H1 (cell line): ENCODE results near the gene SCGB1C2. TPM values are rescaled to one million over a fixed set of nuclear protein-coding genes. Genes with fewer than 3 reads are reported as not detected.

Experiments used
- CTCF ChIA-PET: fragments of 300-600 bp; sonication (Branson Sonifier 250); formaldehyde crosslinking; loops from one replicate; lab custom pipeline; 2021; ENCODE audit not compliant: partially characterized antibody; lab: Charles Lee
- POLR2A ChIA-PET: fragments of 300-600 bp; sonication (Branson Sonifier 250); formaldehyde crosslinking; loops from one replicate; lab custom pipeline; 2021; ENCODE audit warnings: inconsistent platforms; ENCODE audit not compliant: partially characterized antibody; lab: Charles Lee
- DNase-seq, 2 experiments: peaks; one replicate each; pipeline versions ENCODE4 v3.0.0 to v3.0.0-alpha.2; 2010 to 2022; ENCODE audit warnings: low spot score in 2 of 2, low read depth in 1 of 2, mixed read lengths in 1 of 2
- FAIRE-seq: peaks from 2 replicates; lab custom pipeline; 2011; peaks lifted over from hg19 to GRCh38; lab: Jason Lieb, UNC
- H2AFZ ChIP-seq: 2 replicates; pipeline ENCODE4 v1.8.1; 2012; ENCODE audit warnings: low read length, inconsistent platforms
- H2AK5ac ChIP-seq: 2 replicates; pipeline ENCODE4 v1.6.1; 2013; ENCODE audit warnings: low read depth, low read length
- H2BK120ac ChIP-seq: replicated peaks from 2 replicates; pipeline ENCODE3; 2013; ENCODE audit warnings: low read depth, low read length, inconsistent platforms
- H2BK12ac ChIP-seq: 2 replicates; pipeline ENCODE4 v1.6.1; 2013; ENCODE audit warnings: low read depth, low read length
- H2BK15ac ChIP-seq: 2 replicates; pipeline ENCODE4 v1.6.1; 2013; ENCODE audit warnings: low read length
- H2BK20ac ChIP-seq: 2 replicates; pipeline ENCODE4 v1.6.1; 2013; ENCODE audit warnings: low read length
- H2BK5ac ChIP-seq: 2 replicates; pipeline ENCODE4 v1.6.1; 2013; ENCODE audit warnings: low read depth, low read length
- H3K14ac ChIP-seq: 2 replicates; pipeline ENCODE4 v1.6.1; 2013; ENCODE audit warnings: inconsistent platforms; ENCODE audit not compliant: insufficient read length
- H3K18ac ChIP-seq: 2 replicates; pipeline ENCODE4 v1.6.1; 2013; ENCODE audit warnings: low read length; ENCODE audit errors: extremely low read depth
- H3K23ac ChIP-seq: 2 replicates; pipeline ENCODE4 v1.6.1; 2013; ENCODE audit warnings: inconsistent platforms; ENCODE audit not compliant: insufficient read length
- H3K23me2 ChIP-seq: 2 replicates; pipeline ENCODE4 v1.6.1; 2013; ENCODE audit warnings: low read depth, low read length
- H3K27ac ChIP-seq: 2 replicates; pipeline ENCODE4 v1.6.1; 2011; ENCODE audit warnings: low read depth, low read length, inconsistent platforms
- H3K27me3 ChIP-seq, 4 experiments: replicated peaks in 1 of 4; 1 replicate in 1 of 4; 2 replicates in 3 of 4; pipeline versions ENCODE4 v1.6.1 to v1.8.1; 2011 to 2013; ENCODE audit warnings: low read length in 3 of 4, mild to moderate bottlenecking in 3 of 4, inconsistent platforms in 2 of 4, mixed read lengths in 2 of 4, moderate library complexity in 1 of 4; ENCODE audit not compliant: control insufficient read depth in 3 of 4, insufficient read depth in 3 of 4; ENCODE audit errors: extremely low read depth in 1 of 4
- H3K36me3 ChIP-seq, 4 experiments: 2 replicates each; pipeline versions ENCODE4 v1.6.1 to v1.8.1; 2011 to 2013; ENCODE audit warnings: mild to moderate bottlenecking in 4 of 4, low read length in 3 of 4, moderate library complexity in 2 of 4, control low read depth in 1 of 4, inconsistent platforms in 1 of 4; ENCODE audit not compliant: insufficient read depth in 4 of 4, control insufficient read depth in 2 of 4
- H3K4ac ChIP-seq: replicated peaks from 2 replicates; pipeline ENCODE3; 2013; ENCODE audit warnings: low read length, low read depth, mixed read lengths, inconsistent platforms; ENCODE audit not compliant: insufficient read length
- H3K4me1 ChIP-seq, 4 experiments: replicated peaks in 1 of 4; 1 replicate in 1 of 4; 2 replicates in 3 of 4; pipeline versions ENCODE4 v1.6.1 to v1.8.1; 2011 to 2013; ENCODE audit warnings: low read length in 3 of 4, inconsistent platforms in 2 of 4, mixed read lengths in 1 of 4; ENCODE audit not compliant: insufficient read depth in 4 of 4, control insufficient read depth in 3 of 4
- H3K4me2 ChIP-seq, 2 experiments: 2 replicates each; pipeline versions ENCODE4 v1.6.1 to v1.8.1; 2011 to 2013; ENCODE audit warnings: low read depth in 2 of 2, low read length in 2 of 2, control low read depth in 1 of 2, inconsistent platforms in 1 of 2, mild to moderate bottlenecking in 1 of 2; ENCODE audit not compliant: insufficient read depth in 1 of 2
- H3K4me3 ChIP-seq, 4 experiments: fragments of 200-600, 300-600 bp in 1 of 4; sonication (generic), shearing (Covaris generic), sonication (Bioruptor Twin) in 1 of 4; 2 replicates each; pipeline versions ENCODE4 v1.5.1 to v1.8.1; 2011 to 2016; ENCODE audit warnings: low read length in 4 of 4, low read depth in 3 of 4, control low read depth in 2 of 4, inconsistent platforms in 2 of 4, mild to moderate bottlenecking in 2 of 4, mixed read lengths in 1 of 4, moderate library complexity in 1 of 4; ENCODE audit not compliant: insufficient read depth in 2 of 4; ENCODE audit errors: extremely low read depth in 1 of 4
- H3K56ac ChIP-seq: replicated peaks from 2 replicates; pipeline ENCODE3; 2013; ENCODE audit warnings: low read depth, mild to moderate bottlenecking, mixed read lengths, low read length, inconsistent platforms; ENCODE audit not compliant: insufficient read length
- H3K79me1 ChIP-seq: 2 replicates; pipeline ENCODE4 v1.6.1; 2013; ENCODE audit warnings: low read depth, low read length, control low read depth
- H3K79me2 ChIP-seq, 2 experiments: 2 replicates each; pipeline versions ENCODE4 v1.6.1 to v1.8.1; 2012 to 2013; ENCODE audit warnings: low read length in 2 of 2, mild to moderate bottlenecking in 2 of 2, inconsistent platforms in 1 of 2; ENCODE audit not compliant: insufficient read depth in 2 of 2, control insufficient read depth in 1 of 2
- H3K9ac ChIP-seq, 4 experiments: replicated peaks in 1 of 4; 1 replicate in 1 of 4; 2 replicates in 3 of 4; pipeline versions ENCODE4 v1.6.1 to v1.8.1; 2011 to 2013; ENCODE audit warnings: low read depth in 3 of 4, low read length in 3 of 4, control low read depth in 2 of 4, mild to moderate bottlenecking in 2 of 4, moderate library complexity in 2 of 4, inconsistent platforms in 1 of 4; ENCODE audit errors: extremely low read depth in 1 of 4
- H3K9me3 ChIP-seq, 2 experiments: 2 replicates each; pipeline versions ENCODE4 v1.6.1 to v1.8.1; 2012 to 2013; ENCODE audit warnings: mild to moderate bottlenecking in 2 of 2, moderate library complexity in 2 of 2, control low read depth in 1 of 2, inconsistent platforms in 1 of 2, low read depth in 1 of 2, low read length in 1 of 2, mixed read lengths in 1 of 2; ENCODE audit not compliant: insufficient read depth in 2 of 2
- H4K20me1 ChIP-seq, 2 experiments: replicated peaks in 1 of 2; 2 replicates each; pipeline versions ENCODE3 to v1.8.1; 2011 to 2013; ENCODE audit warnings: inconsistent platforms in 2 of 2, low read length in 2 of 2, mild to moderate bottlenecking in 1 of 2; ENCODE audit not compliant: insufficient read depth in 2 of 2, control insufficient read depth in 1 of 2
- H4K5ac ChIP-seq: 2 replicates; pipeline ENCODE4 v1.6.1; 2013; ENCODE audit warnings: low read length, low read depth, mixed read lengths, inconsistent platforms; ENCODE audit not compliant: insufficient read length
- H4K8ac ChIP-seq: 2 replicates; pipeline ENCODE4 v1.8.0; 2013; ENCODE audit warnings: mild to moderate bottlenecking, moderate library complexity, low read length, inconsistent platforms; ENCODE audit not compliant: insufficient read depth; ENCODE audit errors: extremely low read depth
- H4K91ac ChIP-seq: replicated peaks from 2 replicates; pipeline ENCODE3; 2013; ENCODE audit warnings: low read length, mixed read lengths, inconsistent platforms; ENCODE audit not compliant: insufficient read length
- ASH2L ChIP-seq: fragments of 200-600, 300-600 bp; sonication (generic); IDR thresholded peaks from one replicate; pipeline ENCODE4 v1.7.1; 2017; ENCODE audit warnings: low read length
- KDM4A ChIP-seq: IDR thresholded peaks from one replicate; pipeline ENCODE4 v1.7.1; 2012; ENCODE audit warnings: low read depth, mild to moderate bottlenecking, moderate library complexity, low read length, inconsistent platforms; ENCODE audit not compliant: severe bottlenecking
- RFX5 ChIP-seq: IDR thresholded peaks from 2 replicates; pipeline ENCODE4 v1.6.1; 2011; ENCODE audit warnings: low read depth, low read length, improper control_type of control experiment, borderline replicate concordance
- SIRT6 ChIP-seq: IDR thresholded peaks from one replicate; pipeline ENCODE4 v1.7.1; 2012; ENCODE audit warnings: low read length, inconsistent platforms
- SIX5 ChIP-seq: IDR thresholded peaks from 2 replicates; pipeline ENCODE4 v1.6.1; 2011; ENCODE audit warnings: mild to moderate bottlenecking, low read depth, low read length
- YY1 ChIP-seq: IDR thresholded peaks from 2 replicates; pipeline ENCODE4 v1.6.1; 2011; ENCODE audit warnings: low read depth, mild to moderate bottlenecking, low read length
- WGBS, 2 experiments: shearing (Covaris generic) in 1 of 2; methylation state at CpG; one replicate each; pipeline versions ENCODE4 v1.1.6 to v1.1.7; 2013 to 2015; ENCODE audit warnings: low lambda C conversion rate in 2 of 2, mixed read lengths in 2 of 2, inconsistent platforms in 1 of 2, low coverage in 1 of 2, missing lambda C conversion rate in 1 of 2; ENCODE audit not compliant: insufficient replicate concordance in 2 of 2, insufficient coverage in 1 of 2, insufficient read length in 1 of 2; ENCODE audit errors: extremely low coverage in 1 of 2, missing lambda C conversion rate in 1 of 2; 5-methylcytosine and 5-hydroxymethylcytosine counted together
- polyA plus RNA-seq, 7 experiments: library from polyadenylated mRNA; depleted of rRNA in 3 of 7; stranded (reverse) in 5 of 7; unstranded in 2 of 7; fragments of >200 nt in 5 of 7; fragments of 200-250 nt in 2 of 7; gene quantifications; 1 replicate in 5 of 7; 2 replicates in 1 of 7; 4 replicates in 1 of 7; pipeline versions ENCODE4 v1.2.1 to v1.2.3, GENCODE V29; 2011 to 2013; ENCODE audit warnings: missing spikeins in 2 of 7, mixed read lengths in 2 of 7
- total RNA-seq: library from RNA; stranded (reverse); fragmentation: NEBNext Ultra II Directional; extraction: Animal tissue kit (Norgen Biotek cat#: 25700); gene quantifications from 2 replicates; pipeline ENCODE4 v1.2.1, GENCODE V29; 2021

The SCGB1C2 gene
- total and polyA plus RNA-seq, 2 of the 8 experiments (the other 6 are each of a cell fraction or from before 2014, with no cell fraction given): not detected

GRCh38 chr17:149897-150584 lies 12.7 kb downstream of the SCGB1C2 start:
- no peak overlapping the region for H4K91ac ChIP-seq
- H3K9me3 ChIP-seq: no peaks in the 10 kb centered on the region; a peak in 1 of 4 replicates
- H4K5ac ChIP-seq: no peak overlapping the region
- H2AK5ac ChIP-seq: no peak overlapping the region
- H2BK5ac ChIP-seq: no peak overlapping the region
- no peaks in the 10 kb centered on the region; a peak in 1 of 7 replicates for H3K4me1 ChIP-seq
- H3K27me3 ChIP-seq: no peaks in the 10 kb centered on the region
- H3K79me2 ChIP-seq: no peaks in the 10 kb centered on the region
- no peak overlapping the region for H3K27ac ChIP-seq
- no peaks in the 10 kb centered on the region for H3K36me3 ChIP-seq
- no peak overlapping the region for H2BK12ac ChIP-seq
- H3K4me2 ChIP-seq: no peak overlapping the region
- no peak overlapping the region for H2BK120ac ChIP-seq
- no peak overlapping the region for H2BK15ac ChIP-seq
- TF ChIP-seq ASH2L (no peak), SIRT6 (no peak), YY1 (no peak), KDM4A (no peak), RFX5 (no peak), SIX5 (no peak)
- TF ChIP-seq, all 59 proteins: peak for 0
- no peak overlapping the region for H2BK20ac ChIP-seq
- H3K18ac ChIP-seq: no peak overlapping the region
- no peak overlapping the region for H3K4ac ChIP-seq
- FAIRE-seq: no peak
- H4K20me1 ChIP-seq: no peaks in the 10 kb centered on the region
- no peak overlapping the region for H3K9ac ChIP-seq
- no peak overlapping the region for H3K14ac ChIP-seq
- no peaks in the 10 kb centered on the region for H3K79me1 ChIP-seq
- no peak overlapping the region for H4K8ac ChIP-seq
- H3K56ac ChIP-seq: no peak overlapping the region
- no peak overlapping the region for H3K23ac ChIP-seq
- H3K23me2 ChIP-seq: no peaks in the 10 kb centered on the region
- CTCF ChIA-PET: interaction anchor here (0.6 to 3.8 kb wide), 17 partner anchors 8 to 831 kb away, joined by 3 to 20 read pairs (median 5); no protein-coding TSS in a partner anchor
- POLR2A ChIA-PET: no interaction called here
- H3K4me3 ChIP-seq: no peak overlapping the region
- 84% methylated on average over 9 of the region's 9 CpGs; no CpG with 5 or more reads in 1 of the 2 experiments for WGBS, 2 experiments
- DNase-seq: no peak
- H2AFZ ChIP-seq: no peak overlapping the region
